Measurements from ENCODE around the gene CCDC74B. TPM values are rescaled to one million over a fixed set of nuclear protein-coding genes. Genes with fewer than 3 reads are reported as not detected.
"Not testable (repeated sequence)": the region's sequence is repeated elsewhere in the genome, so short reads cannot be mapped to it uniquely, and the experiment has no call there.

The CCDC74B gene
- total RNA-seq, 2 donors from 2014 or later = 8.7 to 10.4 TPM

DNA sequence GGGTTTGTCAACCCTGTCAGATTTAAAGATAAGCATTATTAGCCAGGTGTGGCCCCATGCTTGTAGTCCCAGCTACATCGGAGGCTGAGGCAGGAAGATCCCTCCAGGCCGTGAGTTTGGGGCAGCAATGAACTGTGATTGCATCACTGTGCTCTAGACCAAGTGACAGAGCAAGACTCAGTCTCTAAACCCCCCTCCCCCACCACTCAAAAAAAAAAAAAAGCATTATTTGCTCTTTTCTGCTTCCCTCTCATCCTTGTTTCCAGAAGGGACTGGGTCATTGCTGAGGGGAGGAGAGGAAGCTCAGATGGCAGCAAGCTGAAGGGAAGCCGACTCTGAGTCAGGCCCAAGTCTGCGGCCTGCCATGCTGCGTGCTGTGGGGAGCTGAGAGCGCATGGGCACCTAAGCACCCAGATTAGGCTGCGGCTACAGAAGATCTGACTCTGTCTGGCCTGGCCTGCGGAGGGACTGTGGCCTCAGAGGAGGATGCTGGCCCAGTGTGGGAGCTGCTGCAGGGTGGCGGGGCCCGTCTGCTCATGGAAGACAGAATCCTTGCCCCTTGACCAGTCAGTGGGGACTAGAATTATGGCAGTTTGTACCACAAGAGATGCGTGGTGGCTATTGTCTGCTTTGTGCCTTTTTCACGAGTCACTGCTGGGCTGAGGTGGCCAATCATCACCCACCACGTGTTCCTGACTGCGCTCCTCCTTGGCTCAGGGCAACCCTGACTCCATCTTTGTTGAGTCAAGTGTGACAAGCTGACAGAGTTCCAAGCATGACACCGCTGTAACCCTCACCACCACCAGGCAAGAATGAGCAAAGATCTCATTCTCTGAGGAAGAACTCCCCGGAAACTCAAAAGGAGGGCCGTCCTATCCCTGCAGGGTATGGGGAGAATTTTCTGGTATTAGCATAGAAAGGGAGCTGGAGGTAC lies 43.2 kb upstream of the CCDC74B start:
- not testable (repeated sequence) for H3K36me3 ChIP-seq (ENCODE audit: control insufficient read depth, insufficient read depth, low read length); H3K27ac Mint-ChIP-seq; H3K4me3 Mint-ChIP-seq; H3K27ac ChIP-seq (ENCODE audit: low read depth, low read length); H3K4me1 Mint-ChIP-seq; H3K9me3 ChIP-seq (ENCODE audit: control insufficient read depth, low read length); H3K4me1 ChIP-seq (ENCODE audit: control insufficient read depth, insufficient read depth, low read length); DNase-seq; H3K9ac ChIP-seq (ENCODE audit: extremely low read depth, low read length, poor library complexity, severe bottlenecking); H3K9me3 Mint-ChIP-seq; H3K27me3 Mint-ChIP-seq (ENCODE audit: insufficient read depth); H3K4me3 ChIP-seq (ENCODE audit: low read length); H3K27me3 ChIP-seq (ENCODE audit: control insufficient read depth, insufficient read depth, low read length, poor library complexity, severe bottlenecking)
- 92 to 93% methylated on average over 5 to 17 of the region's 17 CpGs for WGBS, 2 experiments (ENCODE audit: insufficient coverage in 1 of 2, insufficient read length in 1 of 2)
- peaks cover 15% of the 10 kb centered on the region for H3K36me3 Mint-ChIP-seq (ENCODE audit: low read depth)

DNA sequence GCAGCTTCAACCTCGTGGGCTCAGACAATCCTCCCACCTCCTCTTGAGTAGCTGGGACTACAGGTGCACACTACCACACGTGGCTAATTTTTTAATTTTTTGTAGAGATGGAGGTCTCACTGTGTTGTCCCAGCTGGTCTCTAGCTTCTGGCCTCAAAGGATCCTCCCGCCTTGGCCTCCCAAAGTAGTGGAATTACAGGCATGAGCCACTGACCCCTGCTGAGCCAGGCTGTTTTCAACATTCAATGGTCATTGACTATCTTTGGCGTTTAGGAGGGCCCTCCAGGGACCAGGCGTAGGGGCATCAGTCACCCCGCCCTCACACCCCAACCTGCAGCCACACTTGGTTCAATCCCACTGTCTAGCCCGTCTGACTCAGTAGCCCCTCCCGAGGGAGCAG lies 42.4 kb upstream of the CCDC74B start:
- no peak for DNase-seq
- Histone ChIP-seq H3K4me1 (ENCODE audit: control insufficient read depth, insufficient read depth, low read length) (no peaks in the 10 kb centered on the region), H3K9ac (ENCODE audit: extremely low read depth, low read length, poor library complexity, severe bottlenecking) (no peak overlapping the region), H3K27ac (ENCODE audit: low read depth, low read length) (no peak overlapping the region), H3K27me3 (ENCODE audit: control insufficient read depth, insufficient read depth, low read length, poor library complexity, severe bottlenecking) (no peaks in the 10 kb centered on the region), H3K4me3 (ENCODE audit: low read length) (no peak overlapping the region), H3K9me3 (ENCODE audit: control insufficient read depth, low read length) (no peaks in the 10 kb centered on the region), H3K36me3 (ENCODE audit: control insufficient read depth, insufficient read depth, low read length) (peaks cover 8% of the 10 kb centered on the region)
- H3K27me3 Mint-ChIP-seq (ENCODE audit: insufficient read depth) = no peaks in the 10 kb centered on the region
- peaks cover 10% of the 10 kb centered on the region for H3K4me1 Mint-ChIP-seq
- H3K36me3 Mint-ChIP-seq (ENCODE audit: low read depth) = peaks cover 15% of the 10 kb centered on the region
- H3K9me3 Mint-ChIP-seq = no peaks in the 10 kb centered on the region
- no peak overlapping the region for H3K27ac Mint-ChIP-seq
- TF ChIP-seq, protein P1, sequence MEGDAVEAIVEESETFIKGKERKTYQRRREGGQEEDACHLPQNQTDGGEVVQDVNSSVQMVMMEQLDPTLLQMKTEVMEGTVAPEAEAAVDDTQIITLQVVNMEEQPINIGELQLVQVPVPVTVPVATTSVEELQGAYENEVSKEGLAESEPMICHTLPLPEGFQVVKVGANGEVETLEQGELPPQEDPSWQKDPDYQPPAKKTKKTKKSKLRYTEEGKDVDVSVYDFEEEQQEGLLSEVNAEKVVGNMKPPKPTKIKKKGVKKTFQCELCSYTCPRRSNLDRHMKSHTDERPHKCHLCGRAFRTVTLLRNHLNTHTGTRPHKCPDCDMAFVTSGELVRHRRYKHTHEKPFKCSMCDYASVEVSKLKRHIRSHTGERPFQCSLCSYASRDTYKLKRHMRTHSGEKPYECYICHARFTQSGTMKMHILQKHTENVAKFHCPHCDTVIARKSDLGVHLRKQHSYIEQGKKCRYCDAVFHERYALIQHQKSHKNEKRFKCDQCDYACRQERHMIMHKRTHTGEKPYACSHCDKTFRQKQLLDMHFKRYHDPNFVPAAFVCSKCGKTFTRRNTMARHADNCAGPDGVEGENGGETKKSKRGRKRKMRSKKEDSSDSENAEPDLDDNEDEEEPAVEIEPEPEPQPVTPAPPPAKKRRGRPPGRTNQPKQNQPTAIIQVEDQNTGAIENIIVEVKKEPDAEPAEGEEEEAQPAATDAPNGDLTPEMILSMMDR (conservative IDR thresholded peaks at IDR 0.05) = no peak
- WGBS, 2 experiments (ENCODE audit: insufficient coverage in 1 of 2, insufficient read length in 1 of 2) = 92 to 100% methylated on average over 1 to 8 of the region's 8 CpGs
- no peak overlapping the region for H3K4me3 Mint-ChIP-seq

DNA sequence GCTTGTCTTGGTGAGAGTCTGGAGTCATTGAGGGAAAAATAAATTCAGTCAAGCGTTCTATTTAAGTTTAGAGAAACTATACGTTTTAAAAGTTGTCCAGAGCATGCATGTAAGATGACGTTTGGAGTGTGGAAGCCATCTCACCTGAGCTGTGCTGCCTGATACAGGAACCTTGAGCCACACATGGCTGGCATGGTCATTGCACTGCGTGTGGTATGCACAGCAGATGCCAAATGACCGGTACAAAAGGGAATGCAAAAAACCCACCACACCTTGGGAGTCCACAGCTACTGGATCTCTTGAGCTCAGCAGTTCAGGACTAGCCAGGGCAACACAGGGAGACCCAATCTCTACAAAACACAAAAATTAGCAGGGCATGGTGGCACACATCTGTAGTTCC lies 41.5 kb upstream of the CCDC74B start:
- Mint-ChIP-seq H3K4me3 (no peak overlapping the region), H3K27me3 (ENCODE audit: insufficient read depth) (no peaks in the 10 kb centered on the region), H3K27ac (no peak overlapping the region), H3K4me1 (peaks cover 10% of the 10 kb centered on the region), H3K9me3 (no peaks in the 10 kb centered on the region), H3K36me3 (ENCODE audit: low read depth) (peaks cover 14% of the 10 kb centered on the region)
- H3K9me3 ChIP-seq (ENCODE audit: control insufficient read depth, low read length) = no peaks in the 10 kb centered on the region
- DNase-seq = no peak
- WGBS, 2 experiments (ENCODE audit: insufficient coverage in 1 of 2, insufficient read length in 1 of 2) = 94 to 96% methylated on average over 4 to 5 of the region's 5 CpGs
- no peak overlapping the region for H3K27ac ChIP-seq (ENCODE audit: low read depth, low read length)
- TF ChIP-seq, protein P1 (conservative IDR thresholded peaks at IDR 0.05) = no peak
- no peaks in the 10 kb centered on the region for H3K4me1 ChIP-seq (ENCODE audit: control insufficient read depth, insufficient read depth, low read length)
- H3K4me3 ChIP-seq (ENCODE audit: low read length) = no peak overlapping the region
- no peaks in the 10 kb centered on the region for H3K27me3 ChIP-seq (ENCODE audit: control insufficient read depth, insufficient read depth, low read length, poor library complexity, severe bottlenecking)
- peaks cover 8% of the 10 kb centered on the region for H3K36me3 ChIP-seq (ENCODE audit: control insufficient read depth, insufficient read depth, low read length)
- no peak overlapping the region for H3K9ac ChIP-seq (ENCODE audit: extremely low read depth, low read length, poor library complexity, severe bottlenecking)

All from endodermal cell (in vitro differentiated cells).